Activated B cell treated with CpG ODN at 0.5 μM for 24 hours (primary cell): Measurements from ENCODE around the gene SYK. TPM values are rescaled to one million over a fixed set of nuclear protein-coding genes. Genes with fewer than 3 reads are reported as not detected.
"Not testable (repeated sequence)": the region's sequence is repeated elsewhere in the genome, so short reads cannot be mapped to it uniquely, and the experiment has no call there.

Experiments
- ATAC-seq: fragments of 200-7000 bp; cut with Tn5 transposase; one replicate; pipeline ENCODE4 v1.10.0; 2021; ENCODE audit warnings: low read depth, mild to moderate bottlenecking, moderate library complexity
- CTCF ChIA-PET: fragments of 350-600 bp; sonication (Branson Sonifier 250); formaldehyde crosslinking; loops from one replicate; lab custom pipeline; 2021; ENCODE audit warnings: antibody characterized with exemption; lab: Charles Lee
- POLR2A ChIA-PET: fragments of 350-600 bp; sonication (Branson Sonifier 250); formaldehyde crosslinking; loops from one replicate; lab custom pipeline; 2021; ENCODE audit warnings: antibody characterized with exemption; lab: Charles Lee
- DNase-seq: peaks from one replicate; pipeline ENCODE4 v3.0.0; 2022
- H3K27ac Mint-ChIP-seq: one replicate; pipeline ENCODE4 v1.8.0; 2020; ENCODE audit warnings: mixed read lengths
- H3K27me3 Mint-ChIP-seq: one replicate; pipeline ENCODE4 v1.8.0; 2021; ENCODE audit warnings: mixed read lengths
- H3K36me3 Mint-ChIP-seq: one replicate; pipeline ENCODE4 v1.8.0; 2021; ENCODE audit warnings: low read depth, mixed read lengths
- H3K4me1 Mint-ChIP-seq: one replicate; pipeline ENCODE4 v1.8.0; 2021; ENCODE audit warnings: mixed read lengths
- H3K4me3 Mint-ChIP-seq: one replicate; pipeline ENCODE4 v1.8.0; 2020; ENCODE audit warnings: mild to moderate bottlenecking, mixed read lengths
- H3K9me3 Mint-ChIP-seq: one replicate; pipeline ENCODE4 v1.8.0; 2020; ENCODE audit warnings: mixed read lengths
- intact Hi-C: fragments of 100-400 bp; cut with micrococcal nuclease; formaldehyde crosslinking; loops from one replicate; pipeline ENCODE4 v1.15.1; 2024
- total RNA-seq: library from RNA; stranded (reverse); gene quantifications from 2 replicates; pipeline ENCODE4 v1.2.3, GENCODE V29; 2022
- TF ChIP-seq, protein P1 (sequence below): fragments of 200-600 bp; IDR thresholded peaks from one replicate; pipeline ENCODE4 v1.8.0; 2022; ENCODE audit warnings: antibody characterized with exemption, mild to moderate bottlenecking

The SYK gene
- total RNA-seq, 1 donor from 2014 or later = 222 TPM

DNA sequence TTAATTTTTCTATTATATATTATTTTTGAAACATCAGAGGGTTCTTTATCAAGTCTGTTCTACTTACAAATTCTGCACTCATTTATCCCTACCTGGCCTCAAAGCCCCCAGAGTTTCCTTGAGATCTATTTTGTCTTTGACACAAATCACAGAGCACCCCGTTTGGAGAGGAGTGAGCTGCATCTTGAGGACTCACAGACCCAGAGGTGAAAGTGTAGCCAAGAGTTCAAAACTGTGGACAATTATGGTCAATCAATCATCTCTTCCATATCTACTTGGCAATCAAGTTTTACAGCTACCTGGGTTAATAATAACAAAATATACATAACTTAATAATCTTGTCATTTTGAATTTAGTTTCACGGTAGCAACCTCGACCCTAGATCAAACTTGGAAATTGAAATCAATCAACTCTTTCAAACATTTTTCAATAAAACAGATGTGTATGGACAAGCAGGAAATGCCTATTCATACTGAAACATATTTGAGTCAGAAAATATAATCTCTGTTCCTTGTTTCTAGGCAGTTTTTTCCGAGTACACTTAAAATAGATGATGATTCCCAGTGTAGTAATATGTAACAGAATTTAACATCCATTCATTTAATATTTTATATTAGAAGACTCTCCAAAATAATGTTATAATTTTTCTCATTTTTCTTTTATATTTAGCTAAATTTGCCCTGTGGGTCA, 13.7 kb upstream of the SYK start:
- ATAC-seq (peak; percentile 53), DNase-seq (no peak)
- CTCF ChIA-PET = interaction anchor here (0.6 kb wide), 1 partner anchor 939 kb away, joined by 3 read pairs; no protein-coding TSS in a partner anchor
- H3K27ac Mint-ChIP-seq = peak overlapping the region; percentile 66
- H3K4me1 Mint-ChIP-seq = peaks cover 42% of the 10 kb centered on the region
- intact Hi-C loops = loop anchor here (1.0 kb wide), 3 partner anchors 8 to 14 kb away; no protein-coding TSS in a partner anchor
- POLR2A ChIA-PET = interaction anchor here (1.0 to 3.7 kb wide), 2 partner anchors 14 to 20 kb away, joined by 4 to 14 read pairs; partner anchors contain the start of gene SYK
- no peaks in the 10 kb centered on the region for H3K36me3 Mint-ChIP-seq
- no peak overlapping the region for H3K4me3 Mint-ChIP-seq
- no peaks in the 10 kb centered on the region for H3K27me3 Mint-ChIP-seq
- TF ChIP-seq, protein P1, sequence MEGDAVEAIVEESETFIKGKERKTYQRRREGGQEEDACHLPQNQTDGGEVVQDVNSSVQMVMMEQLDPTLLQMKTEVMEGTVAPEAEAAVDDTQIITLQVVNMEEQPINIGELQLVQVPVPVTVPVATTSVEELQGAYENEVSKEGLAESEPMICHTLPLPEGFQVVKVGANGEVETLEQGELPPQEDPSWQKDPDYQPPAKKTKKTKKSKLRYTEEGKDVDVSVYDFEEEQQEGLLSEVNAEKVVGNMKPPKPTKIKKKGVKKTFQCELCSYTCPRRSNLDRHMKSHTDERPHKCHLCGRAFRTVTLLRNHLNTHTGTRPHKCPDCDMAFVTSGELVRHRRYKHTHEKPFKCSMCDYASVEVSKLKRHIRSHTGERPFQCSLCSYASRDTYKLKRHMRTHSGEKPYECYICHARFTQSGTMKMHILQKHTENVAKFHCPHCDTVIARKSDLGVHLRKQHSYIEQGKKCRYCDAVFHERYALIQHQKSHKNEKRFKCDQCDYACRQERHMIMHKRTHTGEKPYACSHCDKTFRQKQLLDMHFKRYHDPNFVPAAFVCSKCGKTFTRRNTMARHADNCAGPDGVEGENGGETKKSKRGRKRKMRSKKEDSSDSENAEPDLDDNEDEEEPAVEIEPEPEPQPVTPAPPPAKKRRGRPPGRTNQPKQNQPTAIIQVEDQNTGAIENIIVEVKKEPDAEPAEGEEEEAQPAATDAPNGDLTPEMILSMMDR = no peak
- no peaks in the 10 kb centered on the region for H3K9me3 Mint-ChIP-seq

DNA sequence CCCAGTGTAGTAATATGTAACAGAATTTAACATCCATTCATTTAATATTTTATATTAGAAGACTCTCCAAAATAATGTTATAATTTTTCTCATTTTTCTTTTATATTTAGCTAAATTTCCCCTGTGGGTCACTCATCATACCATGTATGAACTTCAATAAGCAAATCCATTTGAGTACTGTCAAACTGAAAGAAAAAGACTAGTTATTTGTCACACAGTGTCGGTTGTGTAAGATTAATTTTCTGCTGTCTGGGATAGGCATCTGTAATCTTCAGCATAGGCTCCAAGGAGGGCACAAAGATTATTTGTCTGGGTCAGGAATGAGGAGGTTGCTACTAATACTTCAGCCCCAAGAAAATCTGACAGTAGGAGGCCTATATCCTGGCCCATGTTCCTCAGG, 13.1 kb upstream of the SYK start:
- H3K4me3 Mint-ChIP-seq = peak overlapping the region; percentile 56
- H3K9me3 Mint-ChIP-seq, DNase-seq, H3K27me3 Mint-ChIP-seq, H3K36me3 Mint-ChIP-seq, CTCF ChIA-PET: not testable (repeated sequence)
- peak; percentile 36 for ATAC-seq
- POLR2A ChIA-PET = interaction anchor here (1.6 to 3.7 kb wide), 2 partner anchors 13 to 39 kb away, joined by 10 to 14 read pairs; partner anchors contain the start of gene SYK
- intact Hi-C loops = loop anchor here (1.0 kb wide), 3 partner anchors 8 to 14 kb away; no protein-coding TSS in a partner anchor
- H3K4me1 Mint-ChIP-seq = peaks cover 47% of the 10 kb centered on the region
- H3K27ac Mint-ChIP-seq = peak overlapping the region; percentile 77

DNA sequence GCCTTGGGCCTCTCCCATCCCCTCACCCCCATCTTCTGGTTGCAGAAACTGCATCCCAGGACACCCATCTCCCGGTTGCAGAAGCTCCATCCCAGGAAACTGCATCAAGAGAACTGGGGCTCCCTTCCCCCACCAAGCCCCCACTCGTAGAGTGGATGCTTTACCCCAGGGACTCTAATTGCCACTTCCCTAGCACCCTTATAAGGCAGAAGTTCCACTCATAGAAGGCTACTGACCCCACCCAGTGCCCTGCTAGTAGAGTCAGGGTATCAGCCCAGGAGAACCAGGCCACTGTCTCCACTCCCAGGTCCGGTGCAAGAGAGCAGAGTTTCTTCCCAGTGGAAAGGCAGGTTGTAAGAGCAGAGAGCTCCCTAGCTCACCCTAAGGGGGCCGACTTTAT, 12.2 kb upstream of the SYK start:
- H3K4me3 Mint-ChIP-seq = peak overlapping the region; percentile 56

DNA sequence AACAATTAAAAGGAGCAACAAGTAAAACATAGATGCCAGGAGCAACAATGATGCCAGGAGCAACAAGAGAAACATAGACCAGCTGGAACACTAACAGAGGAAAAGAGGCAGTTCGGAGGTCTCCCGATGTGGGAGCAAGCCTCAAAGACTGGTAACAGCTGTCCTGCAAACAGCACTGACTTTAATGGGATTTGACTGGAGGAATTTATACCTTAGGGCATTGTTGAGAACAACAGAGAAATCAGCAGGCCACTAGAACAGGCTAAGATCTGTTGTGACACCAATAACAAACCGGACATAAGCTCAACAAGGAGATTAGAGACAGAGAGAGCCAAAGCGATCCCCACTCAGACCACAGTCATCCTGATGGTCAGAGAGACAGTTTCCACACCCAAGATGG, 11.8 kb upstream of the SYK start:
- DNase-seq = no peak
- H3K27ac Mint-ChIP-seq = peak overlapping the region; percentile 77
- peaks cover 60% of the 10 kb centered on the region for H3K4me1 Mint-ChIP-seq
- peak overlapping the region; percentile 38 for H3K4me3 Mint-ChIP-seq
- intact Hi-C loops = loop anchor here (5.0 to 10.0 kb wide), 2 partner anchors 37 to 1085 kb away; no protein-coding TSS in a partner anchor
- ATAC-seq = no peak
- no peaks in the 10 kb centered on the region for H3K36me3 Mint-ChIP-seq
- TF ChIP-seq, protein P1 = no peak
- POLR2A ChIA-PET = interaction anchor here (0.6 to 3.7 kb wide), 7 partner anchors 8 to 71 kb away, joined by 3 to 14 read pairs (median 4); partner anchors contain the start of gene SYK
- CTCF ChIA-PET = interaction anchor here (1.0 kb wide), 1 partner anchor 16 kb away, joined by 3 read pairs; no protein-coding TSS in a partner anchor
- peaks cover 4% of the 10 kb centered on the region for H3K9me3 Mint-ChIP-seq
- H3K27me3 Mint-ChIP-seq = no peaks in the 10 kb centered on the region

More for the DNA sequence above, 12.2 kb upstream of the SYK start:
- ATAC-seq = peak; percentile 45
- Mint-ChIP-seq H3K4me1 (peaks cover 55% of the 10 kb centered on the region), H3K27ac (peak overlapping the region; percentile 77), H3K36me3 (no peaks in the 10 kb centered on the region), H3K9me3 (peaks cover 4% of the 10 kb centered on the region), H3K27me3 (no peaks in the 10 kb centered on the region)
- intact Hi-C loops = no loop called here
- POLR2A ChIA-PET = interaction anchor here (0.6 to 3.7 kb wide), 8 partner anchors 9 to 90 kb away, joined by 3 to 14 read pairs (median 4); partner anchors contain the start of gene SYK
- CTCF ChIA-PET = interaction anchor here (1.0 kb wide), 1 partner anchor 15 kb away, joined by 3 read pairs; no protein-coding TSS in a partner anchor
- TF ChIP-seq, protein P1 = no peak
- no peak for DNase-seq

DNA sequence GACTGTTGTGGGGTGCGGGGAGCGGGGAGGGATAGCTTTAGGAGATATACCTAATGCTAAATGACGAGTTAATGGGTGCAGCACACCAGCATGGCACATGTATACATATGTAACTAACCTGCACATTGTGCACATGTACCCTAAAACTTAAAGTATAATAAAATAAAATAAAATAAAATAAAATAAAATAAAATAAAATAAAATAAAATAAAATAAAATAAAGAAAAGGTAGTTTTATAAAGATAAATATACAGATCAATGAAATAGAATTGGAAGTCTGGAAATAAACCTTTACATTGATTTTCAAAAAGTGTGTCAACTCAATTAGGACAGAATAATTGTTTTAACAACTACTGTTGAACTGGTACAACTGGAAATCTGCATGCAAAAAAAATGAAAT, 8.6 kb upstream of the SYK start:
- CTCF ChIA-PET, H3K27me3 Mint-ChIP-seq, ATAC-seq, H3K36me3 Mint-ChIP-seq, H3K4me3 Mint-ChIP-seq, H3K9me3 Mint-ChIP-seq, DNase-seq: not testable (repeated sequence)
- POLR2A ChIA-PET = interaction anchor here (1.0 kb wide), 1 partner anchor 35 kb away, joined by 5 read pairs; no protein-coding TSS in a partner anchor
- intact Hi-C loops = loop anchor here (1.0 to 10.0 kb wide), 4 partner anchors 8 to 1088 kb away; partner anchors contain the start of gene SYK
- Mint-ChIP-seq H3K27ac (peak overlapping the region; percentile 85), H3K4me1 (peaks cover 75% of the 10 kb centered on the region)
